ENCODE results near the gene LMO2.

GRCh38 chr11:33884035-33884434 lies 7.8 kb downstream of the LMO2 start:
- TF ChIP-seq CTCF (IDR thresholded peaks at IDR 0.05) (no peak), POLR2A (IDR thresholded peaks at IDR 0.05) (no peak)

Measured in right lobe of liver (tissue), 4 donors.